Measurements from ENCODE around the gene NFATC2. TPM values are rescaled to one million over a fixed set of nuclear protein-coding genes. Genes with fewer than 3 reads are reported as not detected.

The NFATC2 gene
- polyA plus RNA-seq, 1 experiment = 0.21 TPM

GRCh38 chr20:51400051-51400926, 142.2 kb downstream of the NFATC2 start:
- DNase-seq (ENCODE audit: low read depth) = no peak
- TF ChIP-seq CTCF (IDR thresholded peaks at IDR 0.05; ENCODE audit: insufficient read depth, low read depth, low read length) = no peak
- POLR2A ChIA-PET = no interaction called here
- Histone ChIP-seq H3K36me3 (ENCODE audit: control insufficient read depth, insufficient read depth, low read length) (no peaks in the 10 kb centered on the region), H3K4me3 (ENCODE audit: low read depth, low read length) (no peak overlapping the region), H3K27me3 (ENCODE audit: control insufficient read depth, insufficient read depth, low read length) (no peaks in the 10 kb centered on the region)
- CTCF ChIA-PET = interaction anchor here (1.4 to 1.5 kb wide), 2 partner anchors 11 to 29 kb away, joined by 4 to 5 read pairs; no protein-coding TSS in a partner anchor

GRCh38 chr20:51399006-51399890, 143.3 kb downstream of the NFATC2 start:
- CTCF ChIA-PET = interaction anchor here (1.0 to 1.5 kb wide), 4 partner anchors 10 to 196 kb away, joined by 4 to 5 read pairs (median 4); no protein-coding TSS in a partner anchor
- Histone ChIP-seq H3K36me3 (ENCODE audit: control insufficient read depth, insufficient read depth, low read length) (no peaks in the 10 kb centered on the region), H3K4me3 (ENCODE audit: low read depth, low read length) (no peak overlapping the region), H3K27me3 (ENCODE audit: control insufficient read depth, insufficient read depth, low read length) (no peaks in the 10 kb centered on the region)
- POLR2A ChIA-PET = no interaction called here
- DNase-seq (ENCODE audit: low read depth) = no peak
- TF ChIP-seq CTCF (IDR thresholded peaks at IDR 0.05; ENCODE audit: insufficient read depth, low read depth, low read length) = no peak

GRCh38 chr20:51398552-51398951, 144.0 kb downstream of the NFATC2 start:
- Histone ChIP-seq H3K4me3 (ENCODE audit: low read depth, low read length) (no peak overlapping the region), H3K27me3 (ENCODE audit: control insufficient read depth, insufficient read depth, low read length) (no peaks in the 10 kb centered on the region), H3K36me3 (ENCODE audit: control insufficient read depth, insufficient read depth, low read length) (no peaks in the 10 kb centered on the region)
- no peak for DNase-seq (ENCODE audit: low read depth)
- TF ChIP-seq CTCF (IDR thresholded peaks at IDR 0.05; ENCODE audit: insufficient read depth, low read depth, low read length) = no peak
- ChIA-PET POLR2A (no interaction called here), CTCF (interaction anchor here (1.0 to 3.1 kb wide), 3 partner anchors 9 to 14 kb away, joined by 4 to 15 read pairs (median 4); no protein-coding TSS in a partner anchor)

- no peak for DNase-seq (ENCODE audit: low read depth)
- no peak for TF ChIP-seq CTCF (IDR thresholded peaks at IDR 0.05; ENCODE audit: insufficient read depth, low read depth, low read length)
- CTCF ChIA-PET = interaction anchor here (1.0 to 3.1 kb wide), 3 partner anchors 8 to 19 kb away, joined by 4 to 15 read pairs (median 4); no protein-coding TSS in a partner anchor
- Histone ChIP-seq H3K27me3 (ENCODE audit: control insufficient read depth, insufficient read depth, low read length) (no peaks in the 10 kb centered on the region), H3K4me3 (ENCODE audit: low read depth, low read length) (no peak overlapping the region), H3K36me3 (ENCODE audit: control insufficient read depth, insufficient read depth, low read length) (no peaks in the 10 kb centered on the region)
- POLR2A ChIA-PET = no interaction called here
Observed at GRCh38 chr20:51398083-51398482, 144.4 kb downstream of the NFATC2 start.

GRCh38 chr20:51397137-51397536, 145.4 kb downstream of the NFATC2 start:
- Histone ChIP-seq H3K4me3 (ENCODE audit: low read depth, low read length) (no peak overlapping the region), H3K36me3 (ENCODE audit: control insufficient read depth, insufficient read depth, low read length) (no peaks in the 10 kb centered on the region), H3K27me3 (ENCODE audit: control insufficient read depth, insufficient read depth, low read length) (no peaks in the 10 kb centered on the region)
- no peak for DNase-seq (ENCODE audit: low read depth)
- POLR2A ChIA-PET = no interaction called here
- CTCF ChIA-PET = interaction anchor here (1.0 to 3.1 kb wide), 2 partner anchors 12 to 20 kb away, joined by 4 to 15 read pairs; no protein-coding TSS in a partner anchor
- TF ChIP-seq CTCF (IDR thresholded peaks at IDR 0.05; ENCODE audit: insufficient read depth, low read depth, low read length) = no peak
